ENCODE data around the gene BHLHA15.

- TF ChIP-seq CTCF (IDR thresholded peaks at IDR 0.05 in 8 of 11, conservative IDR thresholded peaks at IDR 0.05 in 3 of 11) = no peak
- no peak for TF ChIP-seq POLR2A (IDR thresholded peaks at IDR 0.05)
- no peak for TF ChIP-seq POLR2AphosphoS5 (IDR thresholded peaks at IDR 0.05)
Measured at GRCh38 chr7:98185101-98185500, 26.1 kb upstream of the BHLHA15 start.

Data from spleen (tissue), 7 donors.